HepG2 (cell line): ENCODE data around the gene IQGAP2. TPM values are rescaled to one million over a fixed set of nuclear protein-coding genes. Genes with fewer than 3 reads are reported as not detected.
A peak's percentile ranks its signal among the peaks of the same experiment; 100 is the strongest.

ENCODE experiments used
- BRCA1 ChIP-seq: sonication (generic); formaldehyde crosslinking; IDR thresholded peaks from 2 replicates; pipeline ENCODE4 v1.4.0; 2020; ENCODE audit warnings: missing genetic modification reagents
- CBFB ChIP-seq: sonication (generic); formaldehyde crosslinking; IDR thresholded peaks from 2 replicates; pipeline ENCODE4 v1.4.0; 2020; ENCODE audit warnings: missing genetic modification reagents
- E2F1 ChIP-seq: sonication (generic); formaldehyde crosslinking; IDR thresholded peaks from 2 replicates; pipeline ENCODE4 v1.5.0; 2020; ENCODE audit warnings: missing genetic modification reagents
- KDM2A ChIP-seq: sonication (generic); formaldehyde crosslinking; IDR thresholded peaks from 2 replicates; pipeline ENCODE4 v1.4.0; 2020; ENCODE audit warnings: low read depth, missing genetic modification reagents, borderline replicate concordance
- KMT2A ChIP-seq: sonication (generic); formaldehyde crosslinking; IDR thresholded peaks from 2 replicates; pipeline ENCODE4 v1.4.0; 2020; ENCODE audit warnings: missing genetic modification reagents
- NFYB ChIP-seq: sonication (generic); formaldehyde crosslinking; IDR thresholded peaks from 2 replicates; pipeline ENCODE4 v1.4.0; 2020; ENCODE audit warnings: missing genetic modification reagents
- TFE3 ChIP-seq: IDR thresholded peaks from 2 replicates; pipeline ENCODE4 v1.6.1; 2016
- ZBTB10 ChIP-seq: sonication (generic); formaldehyde crosslinking; IDR thresholded peaks from 2 replicates; pipeline ENCODE4 v1.4.0; 2020; ENCODE audit warnings: missing genetic modification reagents, borderline replicate concordance
- ZIK1 ChIP-seq: sonication (generic); formaldehyde crosslinking; IDR thresholded peaks from 2 replicates; pipeline ENCODE4 v1.5.0; 2020; ENCODE audit warnings: mild to moderate bottlenecking, low read depth, missing genetic modification reagents, borderline replicate concordance
- ZNF10 ChIP-seq: sonication (generic); formaldehyde crosslinking; IDR thresholded peaks from 2 replicates; pipeline ENCODE4 v1.4.0; 2020; ENCODE audit warnings: mild to moderate bottlenecking, low read depth, missing genetic modification reagents, borderline replicate concordance
- ZNF121 ChIP-seq: sonication (generic); formaldehyde crosslinking; IDR thresholded peaks from 2 replicates; pipeline ENCODE4 v1.5.0; 2020; ENCODE audit warnings: mild to moderate bottlenecking, missing genetic modification reagents
- ZNF235 ChIP-seq: sonication (generic); formaldehyde crosslinking; IDR thresholded peaks from 2 replicates; pipeline ENCODE4 v1.8.1; 2023; ENCODE audit warnings: mild to moderate bottlenecking, missing genetic modification reagents, borderline replicate concordance
- ZNF333 ChIP-seq: sonication (generic); formaldehyde crosslinking; IDR thresholded peaks from 2 replicates; pipeline ENCODE4 v1.4.0; 2020; ENCODE audit warnings: mild to moderate bottlenecking, missing genetic modification reagents, borderline replicate concordance
- ZNF33A ChIP-seq: sonication (generic); formaldehyde crosslinking; IDR thresholded peaks from 2 replicates; pipeline ENCODE4 v1.5.1; 2020; ENCODE audit warnings: missing genetic modification reagents, mild to moderate bottlenecking, moderate library complexity, borderline replicate concordance
- ZNF605 ChIP-seq: sonication (generic); formaldehyde crosslinking; IDR thresholded peaks from 2 replicates; pipeline ENCODE4 v1.8.0; 2022; ENCODE audit warnings: mild to moderate bottlenecking, missing genetic modification reagents
- polyA plus RNA-seq, 8 experiments: library from polyadenylated mRNA; depleted of rRNA in 3 of 8; stranded (reverse) in 7 of 8; unstranded in 1 of 8; fragments of >200 nt; fragmentation: Illumina TruSeq in 4 of 8; extraction: Trizol in 4 of 8; gene quantifications; 2 replicates each; pipeline versions ENCODE4 v1.2.1 to v1.2.3, GENCODE V29; 2011 to 2016; ENCODE audit warnings: low read depth in 4 of 8, missing spikeins in 1 of 8, mixed read lengths in 1 of 8; ENCODE audit not compliant: insufficient read depth in 1 of 8
- total RNA-seq, 5 experiments: library from RNA; depleted of rRNA; stranded (reverse); fragments of >200 nt; fragmentation: Illumina TruSeq; extraction: Trizol; gene quantifications; 2 replicates each; pipeline ENCODE4 v1.2.3, GENCODE V29; 2016; ENCODE audit warnings: low read depth in 1 of 5
- TF ChIP-seq, protein P1 (sequence below): IDR thresholded peaks from 2 replicates; pipeline ENCODE4 v1.6.1; 2012; ENCODE audit warnings: inconsistent platforms
- TF ChIP-seq, protein P2 (sequence below): sonication (generic); formaldehyde crosslinking; IDR thresholded peaks from 2 replicates; pipeline ENCODE4 v1.8.1; 2023; ENCODE audit warnings: mild to moderate bottlenecking, inconsistent platforms, moderate library complexity, missing genetic modification reagents, borderline replicate concordance
- TF ChIP-seq, protein P3 (sequence below): sonication (generic); formaldehyde crosslinking; IDR thresholded peaks from 2 replicates; pipeline ENCODE4 v1.4.0; 2020; ENCODE audit warnings: missing genetic modification reagents

IQGAP2 gene
- total and polyA plus RNA-seq, 2 of the 13 experiments (the other 11 are each of a cell fraction or from before 2014, with no cell fraction given), result 35.2 to 83.3 TPM

GRCh38 chr5:76714751-76715485 is 311.8 kb downstream of the IQGAP2 start (continued):
- TF ChIP-seq ZIK1 (CRISPR knock-in tag), result 0 out of 2 replicates have a peak, but pooled peaks have one; percentile 58
- no peak for TF ChIP-seq CBFB (CRISPR knock-in tag)
- no peak for TF ChIP-seq TFE3 (CRISPR knock-in tag)
- TF ChIP-seq ZNF10, result no peak
- TF ChIP-seq ZNF605 (CRISPR knock-in tag), result peak; percentile 79
- TF ChIP-seq ZNF121 (CRISPR knock-in tag), result no peak
- peak; percentile 47 for TF ChIP-seq KDM2A (CRISPR knock-in tag)
- 0 out of 2 replicates have a peak, but pooled peaks have one; percentile 53 for TF ChIP-seq ZNF333 (CRISPR knock-in tag)
- TF ChIP-seq, protein P1, sequence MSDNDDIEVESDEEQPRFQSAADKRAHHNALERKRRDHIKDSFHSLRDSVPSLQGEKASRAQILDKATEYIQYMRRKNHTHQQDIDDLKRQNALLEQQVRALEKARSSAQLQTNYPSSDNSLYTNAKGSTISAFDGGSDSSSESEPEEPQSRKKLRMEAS, result peak; percentile 40
- TF ChIP-seq, protein P2, sequence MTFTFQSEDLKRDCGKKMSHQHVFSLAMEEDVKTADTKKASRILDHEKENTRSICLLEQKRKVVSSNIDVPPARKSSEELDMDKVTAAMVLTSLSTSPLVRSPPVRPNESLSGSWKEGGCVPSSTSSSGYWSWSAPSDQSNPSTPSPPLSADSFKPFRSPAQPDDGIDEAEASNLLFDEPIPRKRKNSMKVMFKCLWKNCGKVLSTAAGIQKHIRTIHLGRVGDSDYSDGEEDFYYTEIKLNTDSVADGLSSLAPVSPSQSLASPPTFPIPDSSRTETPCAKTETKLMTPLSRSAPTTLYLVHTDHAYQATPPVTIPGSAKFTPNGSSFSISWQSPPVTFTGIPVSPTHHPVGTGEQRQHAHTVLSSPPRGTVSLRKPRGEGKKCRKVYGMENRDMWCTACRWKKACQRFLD (CRISPR knock-in tag), result 0 out of 2 replicates have a peak, but pooled peaks have one; percentile 2
- 0 out of 2 replicates have a peak, but pooled peaks have one; percentile 46 for TF ChIP-seq BRCA1 (CRISPR knock-in tag)
- TF ChIP-seq KMT2A (CRISPR knock-in tag), result 0 out of 2 replicates have a peak, but pooled peaks have one; percentile 14
- no peak for TF ChIP-seq ZNF33A (CRISPR knock-in tag)
- no peak for TF ChIP-seq NFYB (CRISPR knock-in tag)
- no peak; the same call in 1 of the 2 replicates for TF ChIP-seq ZBTB10 (CRISPR knock-in tag)
- no peak for TF ChIP-seq ZNF235 (CRISPR knock-in tag)
- TF ChIP-seq E2F1 (CRISPR knock-in tag), result peak; percentile 37; the same call in 1 of the 2 replicates
- TF ChIP-seq, protein P3, sequence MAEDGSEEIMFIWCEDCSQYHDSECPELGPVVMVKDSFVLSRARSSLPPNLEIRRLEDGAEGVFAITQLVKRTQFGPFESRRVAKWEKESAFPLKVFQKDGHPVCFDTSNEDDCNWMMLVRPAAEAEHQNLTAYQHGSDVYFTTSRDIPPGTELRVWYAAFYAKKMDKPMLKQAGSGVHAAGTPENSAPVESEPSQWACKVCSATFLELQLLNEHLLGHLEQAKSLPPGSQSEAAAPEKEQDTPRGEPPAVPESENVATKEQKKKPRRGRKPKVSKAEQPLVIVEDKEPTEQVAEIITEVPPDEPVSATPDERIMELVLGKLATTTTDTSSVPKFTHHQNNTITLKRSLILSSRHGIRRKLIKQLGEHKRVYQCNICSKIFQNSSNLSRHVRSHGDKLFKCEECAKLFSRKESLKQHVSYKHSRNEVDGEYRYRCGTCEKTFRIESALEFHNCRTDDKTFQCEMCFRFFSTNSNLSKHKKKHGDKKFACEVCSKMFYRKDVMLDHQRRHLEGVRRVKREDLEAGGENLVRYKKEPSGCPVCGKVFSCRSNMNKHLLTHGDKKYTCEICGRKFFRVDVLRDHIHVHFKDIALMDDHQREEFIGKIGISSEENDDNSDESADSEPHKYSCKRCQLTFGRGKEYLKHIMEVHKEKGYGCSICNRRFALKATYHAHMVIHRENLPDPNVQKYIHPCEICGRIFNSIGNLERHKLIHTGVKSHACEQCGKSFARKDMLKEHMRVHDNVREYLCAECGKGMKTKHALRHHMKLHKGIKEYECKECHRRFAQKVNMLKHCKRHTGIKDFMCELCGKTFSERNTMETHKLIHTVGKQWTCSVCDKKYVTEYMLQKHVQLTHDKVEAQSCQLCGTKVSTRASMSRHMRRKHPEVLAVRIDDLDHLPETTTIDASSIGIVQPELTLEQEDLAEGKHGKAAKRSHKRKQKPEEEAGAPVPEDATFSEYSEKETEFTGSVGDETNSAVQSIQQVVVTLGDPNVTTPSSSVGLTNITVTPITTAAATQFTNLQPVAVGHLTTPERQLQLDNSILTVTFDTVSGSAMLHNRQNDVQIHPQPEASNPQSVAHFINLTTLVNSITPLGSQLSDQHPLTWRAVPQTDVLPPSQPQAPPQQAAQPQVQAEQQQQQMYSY, result no peak
